Activated naive CD8-positive, alpha-beta T cell treated with anti-CD3 and anti-CD28 coated beads for 36 hours (primary cell): ENCODE results near the gene HIRA. TPM values are rescaled to one million over a fixed set of nuclear protein-coding genes. Genes with fewer than 3 reads are reported as not detected.

Source experiments
- DNase-seq: peaks from one replicate; pipeline ENCODE4 v3.0.0; 2021
- H3K27ac Mint-ChIP-seq: one replicate; pipeline ENCODE4 v1.8.0; 2022; ENCODE audit warnings: mild to moderate bottlenecking, moderate library complexity, mixed read lengths
- H3K27me3 Mint-ChIP-seq: one replicate; pipeline ENCODE4 v1.8.0; 2022; ENCODE audit warnings: mild to moderate bottlenecking, mixed read lengths
- H3K36me3 Mint-ChIP-seq: one replicate; pipeline ENCODE4 v1.8.0; 2021; ENCODE audit warnings: mild to moderate bottlenecking, mixed read lengths
- H3K4me1 Mint-ChIP-seq: one replicate; pipeline ENCODE4 v1.8.0; 2021; ENCODE audit warnings: mixed read lengths
- H3K4me3 Mint-ChIP-seq: one replicate; pipeline ENCODE4 v1.8.0; 2022; ENCODE audit warnings: mild to moderate bottlenecking, moderate library complexity, mixed read lengths
- H3K9me3 Mint-ChIP-seq: one replicate; pipeline ENCODE4 v1.8.0; 2022; ENCODE audit warnings: mixed read lengths
- total RNA-seq, 2 experiments: library from RNA; stranded (reverse); gene quantifications; one replicate each; pipeline ENCODE4 v1.2.3, GENCODE V29; 2021

The HIRA gene
- total RNA-seq, 2 experiments from 2014 or later: 42.9 to 47.6 TPM

DNA sequence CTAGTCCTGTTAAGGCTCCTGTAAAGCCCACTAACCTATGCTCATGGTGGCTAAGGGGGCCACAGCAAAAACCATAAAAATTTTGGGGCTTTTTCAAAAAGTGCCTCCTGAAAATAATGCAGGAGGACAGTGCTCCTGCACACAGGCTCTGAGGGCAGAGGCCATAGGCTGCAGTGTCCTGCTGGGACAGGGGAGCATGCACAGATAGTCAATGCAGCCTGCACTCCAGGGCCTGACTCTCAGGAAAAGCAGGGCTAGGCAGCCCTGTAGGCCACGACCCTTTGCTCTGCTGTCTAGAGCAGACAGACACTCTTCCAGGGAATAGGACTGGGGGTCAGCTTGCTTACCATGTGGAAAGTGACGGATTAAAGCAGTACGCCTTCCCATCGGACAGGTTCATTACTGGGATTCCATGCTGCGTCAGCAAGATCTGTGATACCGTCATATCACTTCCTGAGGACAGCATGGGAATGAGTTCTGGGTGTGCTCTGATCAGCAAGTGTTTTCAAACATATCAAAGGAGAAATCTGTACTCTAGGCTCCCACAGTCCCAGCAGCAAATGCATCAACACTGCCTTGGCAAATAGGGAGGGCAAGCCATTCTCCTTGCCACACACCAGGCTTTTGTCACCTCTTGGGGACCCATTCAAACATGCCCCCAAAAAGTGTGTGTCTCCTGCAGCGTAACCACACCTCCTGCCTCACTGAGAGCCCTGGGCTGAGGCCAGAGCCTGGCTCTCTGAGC, 75.9 kb downstream of the HIRA start:
- Mint-ChIP-seq H3K4me1 (no peaks in the 10 kb centered on the region), H3K4me3 (no peak overlapping the region), H3K27me3 (no peaks in the 10 kb centered on the region), H3K27ac (no peak overlapping the region), H3K9me3 (no peaks in the 10 kb centered on the region), H3K36me3 (peaks cover 15% of the 10 kb centered on the region)
- DNase-seq: no peak

DNA sequence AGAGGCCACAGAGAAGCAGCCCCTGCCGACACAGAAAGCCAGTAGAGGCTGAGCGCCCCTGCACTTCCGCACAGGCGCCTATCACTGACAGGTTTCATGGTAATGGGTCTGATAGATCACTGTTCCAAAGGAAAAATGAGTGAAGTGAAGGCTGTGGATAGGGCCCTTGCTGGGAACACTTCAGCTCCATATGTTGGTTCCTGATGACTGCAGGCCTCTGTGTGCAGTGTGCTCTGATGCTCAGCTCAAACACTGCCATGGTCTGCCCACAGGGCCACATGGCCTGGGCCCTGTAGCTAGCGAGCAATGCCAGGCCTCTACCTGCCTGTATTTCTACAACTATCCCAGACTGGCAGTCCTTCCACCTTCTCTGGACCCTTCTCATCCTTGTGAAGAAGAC, 77.3 kb downstream of the HIRA start:
- peaks cover 27% of the 10 kb centered on the region for H3K36me3 Mint-ChIP-seq
- H3K27ac Mint-ChIP-seq: no peak overlapping the region
- H3K9me3 Mint-ChIP-seq: no peaks in the 10 kb centered on the region
- H3K4me1 Mint-ChIP-seq: no peaks in the 10 kb centered on the region
- H3K27me3 Mint-ChIP-seq: no peaks in the 10 kb centered on the region
- no peak for DNase-seq
- H3K4me3 Mint-ChIP-seq: no peak overlapping the region

GRCh38 chr22:19353363-19354131, 78.0 kb downstream of the HIRA start:
- Mint-ChIP-seq H3K4me1 (no peaks in the 10 kb centered on the region), H3K27ac (no peak overlapping the region), H3K4me3 (no peak overlapping the region), H3K36me3 (peaks cover 30% of the 10 kb centered on the region), H3K27me3 (no peaks in the 10 kb centered on the region), H3K9me3 (no peaks in the 10 kb centered on the region)
- no peak for DNase-seq

- no peak overlapping the region for H3K4me3 Mint-ChIP-seq
- H3K27me3 Mint-ChIP-seq: no peaks in the 10 kb centered on the region
- H3K4me1 Mint-ChIP-seq: no peaks in the 10 kb centered on the region
- DNase-seq: no peak
- H3K36me3 Mint-ChIP-seq: peaks cover 29% of the 10 kb centered on the region
- no peaks in the 10 kb centered on the region for H3K9me3 Mint-ChIP-seq
- no peak overlapping the region for H3K27ac Mint-ChIP-seq
Observed at GRCh38 chr22:19352766-19353165, 78.8 kb downstream of the HIRA start.

DNA sequence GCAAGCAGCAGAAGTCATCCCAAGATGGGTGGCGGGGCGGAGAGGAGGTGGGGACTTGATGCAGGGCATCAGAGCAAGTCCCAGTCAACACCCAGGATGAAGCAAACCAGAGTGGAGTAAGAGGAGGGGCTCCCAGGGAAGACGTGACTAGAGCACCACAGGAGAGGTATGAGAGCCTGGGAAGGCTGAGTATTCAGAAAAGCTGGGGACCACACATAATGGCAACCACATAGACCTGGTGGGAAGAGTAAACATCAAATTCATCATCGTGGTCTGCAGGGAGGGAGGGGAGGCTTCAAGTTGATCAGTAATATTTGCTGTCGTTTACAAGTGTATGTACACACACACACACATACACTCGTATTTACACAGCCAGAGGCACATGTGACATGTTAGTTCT, 79.3 kb downstream of the HIRA start:
- Mint-ChIP-seq H3K36me3 (peaks cover 29% of the 10 kb centered on the region), H3K27me3 (no peaks in the 10 kb centered on the region), H3K4me1 (no peaks in the 10 kb centered on the region), H3K27ac (no peak overlapping the region), H3K4me3 (no peak overlapping the region), H3K9me3 (no peaks in the 10 kb centered on the region)
- no peak for DNase-seq

- H3K9me3 Mint-ChIP-seq: no peaks in the 10 kb centered on the region
- peaks cover 31% of the 10 kb centered on the region for H3K36me3 Mint-ChIP-seq
- H3K4me1 Mint-ChIP-seq: no peaks in the 10 kb centered on the region
Observed at GRCh38 chr22:19351604-19352003, 79.9 kb downstream of the HIRA start.

DNA sequence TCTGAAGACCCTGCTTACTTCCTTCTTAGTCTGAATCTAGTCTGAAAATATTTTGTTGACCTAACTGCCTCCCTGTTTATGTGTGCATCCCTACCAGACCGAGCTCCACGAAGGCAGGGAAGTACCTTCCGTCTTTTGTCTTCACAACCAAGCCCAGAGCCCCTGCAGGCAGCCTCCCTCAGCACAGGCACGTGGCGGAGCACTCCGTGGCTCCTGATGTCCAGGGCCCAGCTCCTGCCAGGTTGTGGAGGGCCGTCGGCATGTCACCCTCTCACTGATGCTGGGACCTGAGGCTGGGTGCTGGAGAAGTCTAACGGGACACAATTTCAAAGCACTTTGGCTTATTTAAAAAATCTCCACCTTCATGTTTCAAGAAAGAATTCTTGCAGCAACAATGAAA, 80.6 kb downstream of the HIRA start:
- DNase-seq: no peak
- Mint-ChIP-seq H3K27me3 (no peaks in the 10 kb centered on the region), H3K4me1 (no peaks in the 10 kb centered on the region), H3K4me3 (no peak overlapping the region), H3K36me3 (peaks cover 37% of the 10 kb centered on the region), H3K27ac (no peak overlapping the region), H3K9me3 (no peaks in the 10 kb centered on the region)

More at GRCh38 chr22:19351604-19352003, 79.9 kb downstream of the HIRA start:
- H3K27me3 Mint-ChIP-seq: no peaks in the 10 kb centered on the region
- H3K27ac Mint-ChIP-seq: no peak overlapping the region
- no peak overlapping the region for H3K4me3 Mint-ChIP-seq
- DNase-seq: no peak

- Mint-ChIP-seq H3K9me3 (no peaks in the 10 kb centered on the region), H3K4me1 (no peaks in the 10 kb centered on the region), H3K27me3 (no peaks in the 10 kb centered on the region), H3K4me3 (no peak overlapping the region), H3K27ac (no peak overlapping the region), H3K36me3 (peaks cover 40% of the 10 kb centered on the region)
- DNase-seq: no peak
Observed at GRCh38 chr22:19350476-19350859, 81.1 kb downstream of the HIRA start.

- no peak overlapping the region for H3K4me3 Mint-ChIP-seq
- H3K4me1 Mint-ChIP-seq: no peaks in the 10 kb centered on the region
- DNase-seq: no peak
- H3K36me3 Mint-ChIP-seq: peaks cover 44% of the 10 kb centered on the region
- no peaks in the 10 kb centered on the region for H3K27me3 Mint-ChIP-seq
- H3K9me3 Mint-ChIP-seq: no peaks in the 10 kb centered on the region
- H3K27ac Mint-ChIP-seq: no peak overlapping the region
Observed at GRCh38 chr22:19349778-19350475, 81.6 kb downstream of the HIRA start.

- no peak overlapping the region for H3K4me3 Mint-ChIP-seq
- H3K36me3 Mint-ChIP-seq: peaks cover 66% of the 10 kb centered on the region
- no peak overlapping the region for H3K27ac Mint-ChIP-seq
- DNase-seq: no peak
- H3K9me3 Mint-ChIP-seq: peaks cover 8% of the 10 kb centered on the region
- no peaks in the 10 kb centered on the region for H3K4me1 Mint-ChIP-seq
- no peaks in the 10 kb centered on the region for H3K27me3 Mint-ChIP-seq
Observed at GRCh38 chr22:19346677-19347265, 84.8 kb downstream of the HIRA start.

DNA sequence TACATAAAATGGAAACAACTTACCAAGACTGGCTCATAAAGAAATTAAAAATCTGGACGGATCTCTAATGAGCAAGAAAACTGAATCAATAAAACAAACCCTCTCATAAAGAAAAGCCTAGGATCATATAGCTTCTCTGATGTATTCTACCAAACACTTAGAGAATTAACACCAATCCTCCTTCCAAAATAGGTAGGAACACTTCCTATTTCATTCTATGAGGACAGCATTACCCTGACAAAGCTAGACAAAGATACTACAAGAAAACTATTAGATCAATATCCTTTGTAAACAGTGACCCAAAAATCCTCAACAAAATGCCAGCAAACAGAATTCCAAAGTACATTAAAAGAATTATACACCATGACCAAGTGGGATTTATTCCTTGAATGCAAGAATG, 87.1 kb downstream of the HIRA start:
- Mint-ChIP-seq H3K4me3 (no peak overlapping the region), H3K27ac (no peak overlapping the region), H3K27me3 (no peaks in the 10 kb centered on the region), H3K9me3 (peaks cover 17% of the 10 kb centered on the region), H3K36me3 (peaks cover 72% of the 10 kb centered on the region), H3K4me1 (no peaks in the 10 kb centered on the region)
- no peak for DNase-seq

DNA sequence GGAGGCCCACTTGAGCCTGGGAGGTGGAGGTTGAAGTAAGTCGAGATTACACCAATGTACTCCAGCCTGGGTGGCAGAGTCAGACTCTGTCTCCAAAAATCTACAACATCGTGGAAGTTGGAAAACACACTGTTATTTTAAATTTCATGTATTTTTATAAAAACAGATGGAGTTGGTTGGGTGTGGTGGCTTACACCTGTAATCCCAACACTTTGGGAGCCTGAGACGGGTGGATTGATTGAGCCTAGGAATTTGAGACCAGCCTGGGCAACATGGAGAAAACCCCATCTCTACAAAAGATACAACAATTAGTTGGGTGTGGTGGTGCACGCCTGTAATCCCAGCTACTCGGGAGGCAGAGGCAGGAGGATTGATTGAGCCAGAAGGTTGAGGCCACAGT, 88.1 kb downstream of the HIRA start:
- Mint-ChIP-seq H3K27me3 (no peaks in the 10 kb centered on the region), H3K27ac (no peak overlapping the region), H3K9me3 (peaks cover 24% of the 10 kb centered on the region), H3K4me3 (no peak overlapping the region), H3K36me3 (peaks cover 77% of the 10 kb centered on the region), H3K4me1 (no peaks in the 10 kb centered on the region)
- no peak for DNase-seq

GRCh38 chr22:19341500-19341899, 90.0 kb downstream of the HIRA start:
- H3K9me3 Mint-ChIP-seq: peaks cover 35% of the 10 kb centered on the region
- H3K36me3 Mint-ChIP-seq: peaks cover 94% of the 10 kb centered on the region
- DNase-seq: no peak
- H3K27me3 Mint-ChIP-seq: no peaks in the 10 kb centered on the region
- no peak overlapping the region for H3K4me3 Mint-ChIP-seq
- no peak overlapping the region for H3K27ac Mint-ChIP-seq
- no peaks in the 10 kb centered on the region for H3K4me1 Mint-ChIP-seq

GRCh38 chr22:19337137-19337536, 94.4 kb downstream of the HIRA start:
- H3K9me3 Mint-ChIP-seq: peaks cover 49% of the 10 kb centered on the region

More at GRCh38 chr22:19337137-19337536, 94.4 kb downstream of the HIRA start:
- Mint-ChIP-seq H3K27ac (no peak overlapping the region), H3K4me1 (no peaks in the 10 kb centered on the region), H3K36me3 (peaks cover 94% of the 10 kb centered on the region), H3K4me3 (no peak overlapping the region), H3K27me3 (no peaks in the 10 kb centered on the region)
- DNase-seq: no peak
